ENCODE data around the gene ACKR2. TPM values are rescaled to one million over a fixed set of nuclear protein-coding genes. Genes with fewer than 3 reads are reported as not detected.

ACKR2 gene
- total RNA-seq, 3 donors from 2014 or later, result 1.8 to 15.8 (median 6.9) TPM

GRCh38 chr3:42773409-42773751, 35.9 kb upstream of the ACKR2 start:
- DNase-seq (ENCODE audit: low spot score in 2 of 2), result no peak
- Histone ChIP-seq H3K27ac (peak overlapping the region in 1 of 2 donors; percentile 66), H3K9me3 (no peaks in the 10 kb centered on the region), H3K4me3 (peak overlapping the region; percentile 49 to 74 (median 59)), H3K4me1 (peaks cover 0 to 2% of the 10 kb centered on the region in 2 donors), H3K36me3 (no peaks in the 10 kb centered on the region), H3K27me3 (no peaks in the 10 kb centered on the region)
- intact Hi-C loops (cut with DNase I; ENCODE audit: low total_unique reads), result no loop called here
- no peak for TF ChIP-seq POLR2A (IDR thresholded peaks at IDR 0.05)
- TF ChIP-seq POLR2AphosphoS5 (IDR thresholded peaks at IDR 0.05), result no peak
- TF ChIP-seq, protein P1, sequence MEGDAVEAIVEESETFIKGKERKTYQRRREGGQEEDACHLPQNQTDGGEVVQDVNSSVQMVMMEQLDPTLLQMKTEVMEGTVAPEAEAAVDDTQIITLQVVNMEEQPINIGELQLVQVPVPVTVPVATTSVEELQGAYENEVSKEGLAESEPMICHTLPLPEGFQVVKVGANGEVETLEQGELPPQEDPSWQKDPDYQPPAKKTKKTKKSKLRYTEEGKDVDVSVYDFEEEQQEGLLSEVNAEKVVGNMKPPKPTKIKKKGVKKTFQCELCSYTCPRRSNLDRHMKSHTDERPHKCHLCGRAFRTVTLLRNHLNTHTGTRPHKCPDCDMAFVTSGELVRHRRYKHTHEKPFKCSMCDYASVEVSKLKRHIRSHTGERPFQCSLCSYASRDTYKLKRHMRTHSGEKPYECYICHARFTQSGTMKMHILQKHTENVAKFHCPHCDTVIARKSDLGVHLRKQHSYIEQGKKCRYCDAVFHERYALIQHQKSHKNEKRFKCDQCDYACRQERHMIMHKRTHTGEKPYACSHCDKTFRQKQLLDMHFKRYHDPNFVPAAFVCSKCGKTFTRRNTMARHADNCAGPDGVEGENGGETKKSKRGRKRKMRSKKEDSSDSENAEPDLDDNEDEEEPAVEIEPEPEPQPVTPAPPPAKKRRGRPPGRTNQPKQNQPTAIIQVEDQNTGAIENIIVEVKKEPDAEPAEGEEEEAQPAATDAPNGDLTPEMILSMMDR (IDR thresholded peaks at IDR 0.05), result no peak

DNA sequence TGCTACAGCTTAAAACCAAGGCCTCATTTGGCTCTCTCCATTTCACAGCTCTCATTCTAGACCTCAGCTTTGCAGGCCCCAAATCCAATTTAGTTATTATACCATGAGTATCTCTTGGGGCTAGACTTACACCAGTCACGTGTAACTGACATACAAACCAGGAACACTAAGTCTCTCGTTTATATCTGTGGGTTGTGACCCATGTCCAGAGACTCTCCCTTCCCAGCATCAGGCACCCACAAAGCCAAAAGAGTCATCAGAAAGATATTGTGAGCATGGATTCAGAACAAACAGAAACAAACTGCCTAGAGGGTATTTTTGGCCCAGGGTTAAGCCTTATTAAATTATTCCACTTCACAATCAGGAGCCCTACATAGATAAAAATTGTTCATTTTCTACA, 30.6 kb upstream of the ACKR2 start:
- DNase-seq (ENCODE audit: low spot score in 2 of 2), result no peak
- H3K9me3 ChIP-seq, result no peaks in the 10 kb centered on the region
- H3K4me3 ChIP-seq, result no peak overlapping the region
- intact Hi-C loops (cut with DNase I; ENCODE audit: low total_unique reads), result no loop called here
- H3K27me3 ChIP-seq, result no peaks in the 10 kb centered on the region
- H3K36me3 ChIP-seq, result peaks cover 7% of the 10 kb centered on the region
- H3K27ac ChIP-seq, result peak overlapping the region; percentile 27 to 42
- no peak for TF ChIP-seq POLR2A (IDR thresholded peaks at IDR 0.05)
- no peak for TF ChIP-seq POLR2AphosphoS5 (IDR thresholded peaks at IDR 0.05)
- TF ChIP-seq, protein P1 (IDR thresholded peaks at IDR 0.05), result no peak
- no peaks in the 10 kb centered on the region for H3K4me1 ChIP-seq

DNA sequence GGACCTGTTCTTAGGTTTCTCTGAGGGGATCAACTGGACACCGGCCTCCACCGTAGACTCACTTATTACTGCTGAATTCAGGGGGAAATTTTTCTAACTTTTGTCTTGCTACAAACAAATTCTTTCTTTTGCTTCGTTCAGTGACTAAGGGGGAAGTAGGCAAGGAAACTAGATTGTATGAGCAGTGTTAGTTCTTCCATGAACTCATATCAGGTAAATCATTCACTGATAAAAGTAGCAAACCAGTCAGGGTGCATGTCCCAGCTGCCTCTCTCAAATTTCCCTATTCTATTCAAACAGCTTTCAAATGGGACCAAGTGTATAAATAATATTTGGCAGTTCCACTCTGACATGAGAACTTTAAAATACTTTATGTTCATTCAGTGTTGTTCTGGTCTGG, 28.8 kb upstream of the ACKR2 start:
- Histone ChIP-seq H3K9me3 (no peaks in the 10 kb centered on the region), H3K27me3 (no peaks in the 10 kb centered on the region), H3K36me3 (peaks cover 7% of the 10 kb centered on the region), H3K4me1 (no peaks in the 10 kb centered on the region), H3K27ac (peak overlapping the region; percentile 43 to 64), H3K4me3 (no peak overlapping the region)
- no peak for DNase-seq (ENCODE audit: low spot score in 2 of 2)
- TF ChIP-seq POLR2A (IDR thresholded peaks at IDR 0.05) (no peak), POLR2AphosphoS5 (IDR thresholded peaks at IDR 0.05) (no peak)
- TF ChIP-seq, protein P1 (IDR thresholded peaks at IDR 0.05), result no peak
- intact Hi-C loops (cut with DNase I; ENCODE audit: low total_unique reads), result loop anchor here (10.0 kb wide), 1 partner anchor 54 kb away; no protein-coding TSS in a partner anchor

GRCh38 chr3:42780892-42781700, 28.1 kb upstream of the ACKR2 start:
- intact Hi-C loops (cut with DNase I; ENCODE audit: low total_unique reads), result loop anchor here (10.0 kb wide), 1 partner anchor 54 kb away; no protein-coding TSS in a partner anchor
- Histone ChIP-seq H3K27ac (peak overlapping the region; percentile 43 to 64), H3K36me3 (peaks cover 7% of the 10 kb centered on the region), H3K27me3 (no peaks in the 10 kb centered on the region), H3K4me1 (no peaks in the 10 kb centered on the region), H3K9me3 (no peaks in the 10 kb centered on the region), H3K4me3 (no peak overlapping the region)
- TF ChIP-seq, protein P1 (IDR thresholded peaks at IDR 0.05), result peak; percentile 78 to 88 (median 87)
- no peak for TF ChIP-seq POLR2AphosphoS5 (IDR thresholded peaks at IDR 0.05)
- DNase-seq (ENCODE audit: low spot score in 2 of 2), result no peak

GRCh38 chr3:42786212-42786611, 23.0 kb upstream of the ACKR2 start:
- Histone ChIP-seq H3K36me3 (peaks cover 7% of the 10 kb centered on the region), H3K27ac (no peak overlapping the region), H3K4me1 (no peaks in the 10 kb centered on the region), H3K27me3 (no peaks in the 10 kb centered on the region), H3K4me3 (no peak overlapping the region), H3K9me3 (no peaks in the 10 kb centered on the region)
- TF ChIP-seq, protein P1 (IDR thresholded peaks at IDR 0.05), result no peak
- TF ChIP-seq POLR2A (IDR thresholded peaks at IDR 0.05) (no peak), POLR2AphosphoS5 (IDR thresholded peaks at IDR 0.05) (no peak)
- intact Hi-C loops (cut with DNase I; ENCODE audit: low total_unique reads), result loop anchor here (10.0 kb wide), 1 partner anchor 49 kb away; no protein-coding TSS in a partner anchor
- DNase-seq (ENCODE audit: low spot score in 2 of 2), result no peak
